Measurements from ENCODE around the gene TUBGCP6.

- no peak; the same call in 1 of the 2 replicates for TF ChIP-seq POLR2A (IDR thresholded peaks at IDR 0.05; ENCODE audit: low read depth, low read length)
- TF ChIP-seq POLR2AphosphoS5 (IDR thresholded peaks at IDR 0.05; ENCODE audit: low read depth, low read length), result no peak
Measured at GRCh38 chr22:50248196-50249081, 3.6 kb upstream of the TUBGCP6 start.

All from GM12892 (cell line).